Measurements from ENCODE around the gene CDK2AP2. TPM values are rescaled to one million over a fixed set of nuclear protein-coding genes. Genes with fewer than 3 reads are reported as not detected.

The CDK2AP2 gene
- polyA plus RNA-seq, 1 of the 3 experiments (the other 2 are of a cell fraction), result 47.9 TPM

GRCh38 chr11:67500831-67501715, 6.9 kb downstream of the CDK2AP2 start:
- Histone ChIP-seq H3F3A (replicated peaks; ENCODE audit: insufficient read depth) (peaks cover 8% of the 10 kb centered on the region), H3K27ac (ENCODE audit: low read depth in 2 of 2, low read length in 1 of 2) (no peak overlapping the region), H4K20me1 (ENCODE audit: insufficient read depth) (peaks cover 13% of the 10 kb centered on the region), H2AFZ (ENCODE audit: low read depth) (no peak overlapping the region), H3K4me3 (ENCODE audit: low read depth in 2 of 2, low read length in 1 of 2) (no peak overlapping the region), H3K9ac (no peak overlapping the region), H3K4me1 (ENCODE audit: control insufficient read depth in 1 of 2, insufficient read depth in 2 of 2, low read depth in 1 of 2, low read length in 1 of 2) (peaks cover 7 to 16% of the 10 kb centered on the region in 2 experiments), H3K36me3 (replicated peaks in 1 of 2; ENCODE audit: control insufficient read depth in 1 of 2, insufficient read depth in 2 of 2, low read length in 1 of 2) (peaks cover 10 to 13% of the 10 kb centered on the region in 2 experiments), H3K27me3 (ENCODE audit: insufficient read depth) (no peaks in the 10 kb centered on the region), H3K79me2 (ENCODE audit: insufficient read depth) (peaks cover 14% of the 10 kb centered on the region), H3K9me3 (no peaks in the 10 kb centered on the region), H3K4me2 (no peak overlapping the region), H3K9me2 (no peaks in the 10 kb centered on the region)
- ChIA-PET CTCF (interaction anchor here (1.1 kb wide), 2 partner anchors 99 to 145 kb away, joined by 3 read pairs; partner anchors contain the start of gene PPP1CA), POLR2A (interaction anchor here (0.6 kb wide), 1 partner anchor 24 kb away, joined by 4 read pairs; no protein-coding TSS in a partner anchor)
- TF ChIP-seq MXI1 (IDR thresholded peaks at IDR 0.05; ENCODE audit: low read depth, low read length) (no peak), SMC3 (IDR thresholded peaks at IDR 0.05; ENCODE audit: low read depth, low read length) (no peak), NFIC (IDR thresholded peaks at IDR 0.05; ENCODE audit: borderline replicate concordance) (no peak), TEAD4 (IDR thresholded peaks at IDR 0.05; ENCODE audit: borderline replicate concordance, insufficient read depth) (no peak)
- TF ChIP-seq, protein P1, sequence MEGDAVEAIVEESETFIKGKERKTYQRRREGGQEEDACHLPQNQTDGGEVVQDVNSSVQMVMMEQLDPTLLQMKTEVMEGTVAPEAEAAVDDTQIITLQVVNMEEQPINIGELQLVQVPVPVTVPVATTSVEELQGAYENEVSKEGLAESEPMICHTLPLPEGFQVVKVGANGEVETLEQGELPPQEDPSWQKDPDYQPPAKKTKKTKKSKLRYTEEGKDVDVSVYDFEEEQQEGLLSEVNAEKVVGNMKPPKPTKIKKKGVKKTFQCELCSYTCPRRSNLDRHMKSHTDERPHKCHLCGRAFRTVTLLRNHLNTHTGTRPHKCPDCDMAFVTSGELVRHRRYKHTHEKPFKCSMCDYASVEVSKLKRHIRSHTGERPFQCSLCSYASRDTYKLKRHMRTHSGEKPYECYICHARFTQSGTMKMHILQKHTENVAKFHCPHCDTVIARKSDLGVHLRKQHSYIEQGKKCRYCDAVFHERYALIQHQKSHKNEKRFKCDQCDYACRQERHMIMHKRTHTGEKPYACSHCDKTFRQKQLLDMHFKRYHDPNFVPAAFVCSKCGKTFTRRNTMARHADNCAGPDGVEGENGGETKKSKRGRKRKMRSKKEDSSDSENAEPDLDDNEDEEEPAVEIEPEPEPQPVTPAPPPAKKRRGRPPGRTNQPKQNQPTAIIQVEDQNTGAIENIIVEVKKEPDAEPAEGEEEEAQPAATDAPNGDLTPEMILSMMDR (IDR thresholded peaks at IDR 0.05), result no peak
- TF ChIP-seq, protein P2, sequence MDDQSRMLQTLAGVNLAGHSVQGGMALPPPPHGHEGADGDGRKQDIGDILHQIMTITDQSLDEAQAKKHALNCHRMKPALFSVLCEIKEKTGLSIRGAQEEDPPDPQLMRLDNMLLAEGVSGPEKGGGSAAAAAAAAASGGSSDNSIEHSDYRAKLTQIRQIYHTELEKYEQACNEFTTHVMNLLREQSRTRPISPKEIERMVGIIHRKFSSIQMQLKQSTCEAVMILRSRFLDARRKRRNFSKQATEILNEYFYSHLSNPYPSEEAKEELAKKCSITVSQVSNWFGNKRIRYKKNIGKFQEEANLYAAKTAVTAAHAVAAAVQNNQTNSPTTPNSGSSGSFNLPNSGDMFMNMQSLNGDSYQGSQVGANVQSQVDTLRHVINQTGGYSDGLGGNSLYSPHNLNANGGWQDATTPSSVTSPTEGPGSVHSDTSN (IDR thresholded peaks at IDR 0.05), result no peak
- WGBS (ENCODE audit: low lambda C conversion rate), result 94% methylated on average over 9 of the region's 9 CpGs
- DNase-seq, result no peak

- Histone ChIP-seq H3K4me1 (ENCODE audit: control insufficient read depth in 1 of 2, insufficient read depth in 2 of 2, low read depth in 1 of 2, low read length in 1 of 2) (peaks cover 2 to 10% of the 10 kb centered on the region in 2 experiments), H3K4me2 (no peak overlapping the region), H3K9me2 (no peaks in the 10 kb centered on the region), H3K9ac (no peak overlapping the region), H3K79me2 (ENCODE audit: insufficient read depth) (peaks cover 14% of the 10 kb centered on the region), H3K27me3 (ENCODE audit: insufficient read depth) (no peaks in the 10 kb centered on the region), H2AFZ (ENCODE audit: low read depth) (no peak overlapping the region), H3K9me3 (no peaks in the 10 kb centered on the region), H3K36me3 (replicated peaks in 1 of 2; ENCODE audit: control insufficient read depth in 1 of 2, insufficient read depth in 2 of 2, low read length in 1 of 2) (peaks cover 10 to 13% of the 10 kb centered on the region in 2 experiments), H3F3A (replicated peaks; ENCODE audit: insufficient read depth) (peaks cover 3% of the 10 kb centered on the region), H3K4me3 (ENCODE audit: low read depth in 2 of 2, low read length in 1 of 2) (no peak overlapping the region), H4K20me1 (ENCODE audit: insufficient read depth) (peaks cover 13% of the 10 kb centered on the region), H3K27ac (ENCODE audit: low read depth in 2 of 2, low read length in 1 of 2) (no peak overlapping the region)
- ChIA-PET CTCF (interaction anchor here (1.1 kb wide), 1 partner anchor 99 kb away, joined by 3 read pairs; the partner anchor contains the start of gene PPP1CA), POLR2A (interaction anchor here (1.1 kb wide), 1 partner anchor 9 kb away, joined by 5 read pairs; no protein-coding TSS in a partner anchor)
- WGBS (ENCODE audit: low lambda C conversion rate), result 90% methylated on average over 1 of the region's 1 CpG
- no peak for DNase-seq
- TF ChIP-seq, protein P1 (IDR thresholded peaks at IDR 0.05), result no peak
- TF ChIP-seq, protein P3, sequence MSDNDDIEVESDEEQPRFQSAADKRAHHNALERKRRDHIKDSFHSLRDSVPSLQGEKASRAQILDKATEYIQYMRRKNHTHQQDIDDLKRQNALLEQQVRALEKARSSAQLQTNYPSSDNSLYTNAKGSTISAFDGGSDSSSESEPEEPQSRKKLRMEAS (IDR thresholded peaks at IDR 0.05; ENCODE audit: low read depth), result no peak
- TF ChIP-seq, protein P4, sequence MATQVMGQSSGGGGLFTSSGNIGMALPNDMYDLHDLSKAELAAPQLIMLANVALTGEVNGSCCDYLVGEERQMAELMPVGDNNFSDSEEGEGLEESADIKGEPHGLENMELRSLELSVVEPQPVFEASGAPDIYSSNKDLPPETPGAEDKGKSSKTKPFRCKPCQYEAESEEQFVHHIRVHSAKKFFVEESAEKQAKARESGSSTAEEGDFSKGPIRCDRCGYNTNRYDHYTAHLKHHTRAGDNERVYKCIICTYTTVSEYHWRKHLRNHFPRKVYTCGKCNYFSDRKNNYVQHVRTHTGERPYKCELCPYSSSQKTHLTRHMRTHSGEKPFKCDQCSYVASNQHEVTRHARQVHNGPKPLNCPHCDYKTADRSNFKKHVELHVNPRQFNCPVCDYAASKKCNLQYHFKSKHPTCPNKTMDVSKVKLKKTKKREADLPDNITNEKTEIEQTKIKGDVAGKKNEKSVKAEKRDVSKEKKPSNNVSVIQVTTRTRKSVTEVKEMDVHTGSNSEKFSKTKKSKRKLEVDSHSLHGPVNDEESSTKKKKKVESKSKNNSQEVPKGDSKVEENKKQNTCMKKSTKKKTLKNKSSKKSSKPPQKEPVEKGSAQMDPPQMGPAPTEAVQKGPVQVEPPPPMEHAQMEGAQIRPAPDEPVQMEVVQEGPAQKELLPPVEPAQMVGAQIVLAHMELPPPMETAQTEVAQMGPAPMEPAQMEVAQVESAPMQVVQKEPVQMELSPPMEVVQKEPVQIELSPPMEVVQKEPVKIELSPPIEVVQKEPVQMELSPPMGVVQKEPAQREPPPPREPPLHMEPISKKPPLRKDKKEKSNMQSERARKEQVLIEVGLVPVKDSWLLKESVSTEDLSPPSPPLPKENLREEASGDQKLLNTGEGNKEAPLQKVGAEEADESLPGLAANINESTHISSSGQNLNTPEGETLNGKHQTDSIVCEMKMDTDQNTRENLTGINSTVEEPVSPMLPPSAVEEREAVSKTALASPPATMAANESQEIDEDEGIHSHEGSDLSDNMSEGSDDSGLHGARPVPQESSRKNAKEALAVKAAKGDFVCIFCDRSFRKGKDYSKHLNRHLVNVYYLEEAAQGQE (IDR thresholded peaks at IDR 0.05; ENCODE audit: low read depth, low read length), result no peak
- TF ChIP-seq MEF2A (IDR thresholded peaks at IDR 0.05; ENCODE audit: borderline replicate concordance, low read depth) (no peak), YY1 (IDR thresholded peaks at IDR 0.05; ENCODE audit: low read depth) (no peak), USF1 (IDR thresholded peaks at IDR 0.05; ENCODE audit: borderline replicate concordance, low read depth) (no peak), TAF1 (IDR thresholded peaks at IDR 0.05; ENCODE audit: borderline replicate concordance, low read depth, low read length) (no peak), FOXJ3 (CRISPR knock-in tag; IDR thresholded peaks at IDR 0.05) (no peak), CHD2 (IDR thresholded peaks at IDR 0.05; ENCODE audit: low read length, partially characterized antibody) (no peak), EP300 (IDR thresholded peaks at IDR 0.05; ENCODE audit: borderline replicate concordance in 1 of 2, low read depth in 1 of 2, low read length in 1 of 2) (no peak)
Measured at GRCh38 chr11:67500484-67500821, 7.5 kb downstream of the CDK2AP2 start.
